ENCODE data around the gene PGM1.

DNA sequence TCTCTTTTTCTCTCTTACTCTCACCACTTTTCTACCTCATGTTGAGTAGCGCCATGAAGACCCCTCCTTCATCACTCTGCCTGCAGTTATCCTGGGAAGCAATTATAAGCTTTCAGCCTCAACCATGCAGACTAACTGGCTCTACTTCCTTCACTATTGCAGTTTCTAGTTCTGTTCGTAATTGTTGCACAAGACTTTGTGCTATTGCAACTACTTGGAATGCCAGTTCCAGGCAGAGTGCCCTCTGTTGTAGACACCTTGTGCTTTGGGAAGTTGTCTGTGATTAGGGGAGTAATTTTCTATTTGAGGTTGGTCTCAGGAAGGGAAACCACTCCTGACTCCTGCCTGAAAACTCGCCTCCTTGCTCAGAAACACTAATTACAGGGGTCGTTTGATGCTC lies 19.4 kb downstream of the PGM1 start:
- TF ChIP-seq, protein P1, sequence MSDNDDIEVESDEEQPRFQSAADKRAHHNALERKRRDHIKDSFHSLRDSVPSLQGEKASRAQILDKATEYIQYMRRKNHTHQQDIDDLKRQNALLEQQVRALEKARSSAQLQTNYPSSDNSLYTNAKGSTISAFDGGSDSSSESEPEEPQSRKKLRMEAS (IDR thresholded peaks at IDR 0.05; ENCODE audit: insufficient read depth, insufficient read length) = no peak
- TF ChIP-seq CTCF (IDR thresholded peaks at IDR 0.05; ENCODE audit: extremely low read depth in 1 of 2, insufficient read depth in 1 of 2, low read depth in 1 of 2, low read length in 2 of 2) (no peak), POLR2A (IDR thresholded peaks at IDR 0.05; ENCODE audit: low read depth, low read length) (no peak), EZH2 (IDR thresholded peaks at IDR 0.05; ENCODE audit: borderline replicate concordance, low read depth, low read length, severe bottlenecking) (no peak), POLR2AphosphoS5 (IDR thresholded peaks at IDR 0.05; ENCODE audit: insufficient read depth, low read depth, low read length) (no peak), GATA2 (IDR thresholded peaks at IDR 0.05; ENCODE audit: insufficient read depth, insufficient read length, low read depth, low read length) (no peak), MYC (IDR thresholded peaks at IDR 0.05; ENCODE audit: low read depth, low read length) (no peak), FOS (IDR thresholded peaks at IDR 0.05; ENCODE audit: borderline replicate concordance, insufficient read depth, low read length) (no peak), JUN (IDR thresholded peaks at IDR 0.05; ENCODE audit: borderline replicate concordance, insufficient read depth, insufficient read length, low read depth) (no peak)

Measured in endothelial cell of umbilical vein (primary cell).